PC-9 (cell line): ENCODE data around the gene PLEKHA1. TPM values are rescaled to one million over a fixed set of nuclear protein-coding genes. Genes with fewer than 3 reads are reported as not detected.

Source experiments
- BruUV-seq: library from RNA; stranded (reverse); fragments of 400-500 nt; replicated peaks from 2 replicates; lab custom pipeline; 2021; lab: Mats Ljungman, UMichigan
- CTCF ChIA-PET: fragments of 300-600 bp; sonication (Branson Sonifier 250); formaldehyde crosslinking; loops from one replicate; lab custom pipeline; 2022; ENCODE audit warnings: antibody characterized with exemption; lab: Charles Lee
- POLR2A ChIA-PET: fragments of 300-600 bp; sonication (Branson Sonifier 250); formaldehyde crosslinking; loops from one replicate; lab custom pipeline; 2022; ENCODE audit warnings: antibody characterized with exemption; ENCODE audit not compliant: unreplicated experiment; lab: Charles Lee
- DNase-seq, 2 experiments: peaks; one replicate each; pipeline versions ENCODE4 v3.0.0 to v3.0.0-alpha.2; 2015 to 2022; ENCODE audit warnings: mixed read lengths in 1 of 2
- H2AFZ ChIP-seq: fragments of 200-600 bp; sonication (generic); 2 replicates; pipeline ENCODE4 v1.8.1; 2017; ENCODE audit warnings: antibody characterized with exemption
- H3F3A ChIP-seq: fragments of 200-600 bp; sonication (generic); 2 replicates; pipeline ENCODE4 v1.8.1; 2017; ENCODE audit warnings: antibody characterized with exemption, mild to moderate bottlenecking, low read depth; ENCODE audit not compliant: insufficient read depth
- H3K27ac ChIP-seq: fragments of 200-600 bp; sonication (generic); 2 replicates; pipeline ENCODE4 v1.6.1; 2016; ENCODE audit warnings: mixed run types
- H3K27me3 ChIP-seq: fragments of 200-600 bp; sonication (generic); 2 replicates; pipeline ENCODE4 v1.6.1; 2016; ENCODE audit warnings: low read depth, mixed run types; ENCODE audit not compliant: insufficient read depth
- H3K36me3 ChIP-seq: fragments of 200-600 bp; sonication (generic); 2 replicates; pipeline ENCODE4 v1.6.1; 2016; ENCODE audit warnings: low read depth, mixed run types
- H3K4me1 ChIP-seq: fragments of 200-600 bp; sonication (generic); replicated peaks from 2 replicates; pipeline ENCODE4 v1.6.1; 2016; ENCODE audit warnings: mixed run types; ENCODE audit not compliant: insufficient read depth
- H3K4me2 ChIP-seq: fragments of 200-600 bp; sonication (generic); 2 replicates; pipeline ENCODE4 v1.6.1; 2017; ENCODE audit warnings: mixed run types
- H3K4me3 ChIP-seq: fragments of 200-600 bp; sonication (generic); 2 replicates; pipeline ENCODE4 v1.6.1; 2016; ENCODE audit warnings: mixed run types
- H3K79me2 ChIP-seq: fragments of 200-600 bp; sonication (generic); 2 replicates; pipeline ENCODE4 v1.6.1; 2017; ENCODE audit warnings: low read depth, mixed run types
- H3K9me2 ChIP-seq: fragments of 200-600 bp; sonication (generic); 2 replicates; pipeline ENCODE4 v1.8.1; 2017; ENCODE audit warnings: mild to moderate bottlenecking; ENCODE audit not compliant: insufficient read depth
- H3K9me3 ChIP-seq: fragments of 200-600 bp; sonication (generic); 2 replicates; pipeline ENCODE4 v1.8.1; 2016; ENCODE audit warnings: low read depth; ENCODE audit not compliant: insufficient read depth
- H4K20me1 ChIP-seq: fragments of 200-600 bp; sonication (generic); 2 replicates; pipeline ENCODE4 v1.8.1; 2017; ENCODE audit not compliant: insufficient read depth
- CTCF ChIP-seq: fragments of 200-600 bp; sonication (generic); conservative IDR thresholded peaks from 2 replicates; pipeline ENCODE4 v1.6.1; 2017; ENCODE audit warnings: mixed run types, antibody characterized with exemption, mild to moderate bottlenecking, moderate library complexity
- EZH2 ChIP-seq: fragments of 200-600 bp; sonication (generic); IDR thresholded peaks from 2 replicates; pipeline ENCODE4 v1.8.0; 2017; ENCODE audit warnings: antibody characterized with exemption, low read depth
- intact Hi-C: fragments of 100-400 bp; cut with micrococcal nuclease; formaldehyde crosslinking; loops from one replicate; pipeline ENCODE4 v1.10.0; 2022; ENCODE audit not compliant: unreplicated experiment
- total RNA-seq: library from RNA; stranded (reverse); gene quantifications from 2 replicates; pipeline ENCODE4 v1.2.3, GENCODE V29; 2021

Gene PLEKHA1
- total RNA-seq, 1 experiment from 2014 or later = 33.8 TPM

DNA sequence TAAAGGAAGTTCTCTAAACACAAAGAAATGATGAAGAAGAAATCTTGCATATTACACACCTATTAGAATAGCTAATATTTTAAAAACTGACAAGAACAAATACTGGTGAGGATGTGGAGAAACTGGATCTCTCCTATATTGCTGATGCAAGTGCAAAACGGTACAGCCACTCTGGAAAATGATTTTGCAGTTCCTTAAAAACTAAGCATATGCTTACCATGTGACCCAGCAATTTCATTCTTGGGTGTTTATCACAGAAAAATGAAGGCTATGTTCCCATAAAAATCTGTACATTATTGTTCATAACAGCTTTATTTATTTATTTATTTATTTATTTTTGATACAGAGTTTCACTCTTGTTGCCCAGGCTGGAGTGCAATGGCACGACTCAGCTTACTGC lies 14.9 kb upstream of the PLEKHA1 start:
- no peaks in the 10 kb centered on the region for H4K20me1 ChIP-seq
- H3K9me3 ChIP-seq = no peaks in the 10 kb centered on the region
- no peaks in the 10 kb centered on the region for H3K4me1 ChIP-seq
- H3F3A ChIP-seq = no peaks in the 10 kb centered on the region
- no peaks in the 10 kb centered on the region for H3K9me2 ChIP-seq
- H3K27ac ChIP-seq = no peak overlapping the region
- no peak overlapping the region for H3K4me3 ChIP-seq
- ChIA-PET CTCF (no interaction called here), POLR2A (no interaction called here)
- no peak overlapping the region for H2AFZ ChIP-seq
- no peak overlapping the region for H3K4me2 ChIP-seq
- no TSS peak for BruUV-seq
- H3K79me2 ChIP-seq = no peaks in the 10 kb centered on the region
- TF ChIP-seq EZH2 (no peak), CTCF (no peak)
- H3K36me3 ChIP-seq = no peaks in the 10 kb centered on the region
- H3K27me3 ChIP-seq = no peaks in the 10 kb centered on the region
- no peak for DNase-seq
- intact Hi-C loops = no loop called here

GRCh38 chr10:122361046-122361445 lies 13.5 kb upstream of the PLEKHA1 start:
- no peaks in the 10 kb centered on the region for H3K9me2 ChIP-seq
- CTCF ChIA-PET = no interaction called here
- intact Hi-C loops = no loop called here
- TF ChIP-seq CTCF = no peak
- no peak for TF ChIP-seq EZH2
- H3K27ac ChIP-seq = no peak overlapping the region
- POLR2A ChIA-PET = interaction anchor here (0.5 kb wide), 1 partner anchor 14 kb away, joined by 3 read pairs; the partner anchor contains the start of gene PLEKHA1
- no peaks in the 10 kb centered on the region for H3F3A ChIP-seq
- H4K20me1 ChIP-seq = no peaks in the 10 kb centered on the region
- H3K4me1 ChIP-seq = no peaks in the 10 kb centered on the region
- no peak overlapping the region for H3K4me2 ChIP-seq
- H3K27me3 ChIP-seq = no peaks in the 10 kb centered on the region
- DNase-seq = no peak
- no TSS peak for BruUV-seq
- H3K79me2 ChIP-seq = no peaks in the 10 kb centered on the region
- H3K4me3 ChIP-seq = no peak overlapping the region
- H2AFZ ChIP-seq = no peak overlapping the region
- no peaks in the 10 kb centered on the region for H3K9me3 ChIP-seq
- no peaks in the 10 kb centered on the region for H3K36me3 ChIP-seq

- ChIA-PET POLR2A (no interaction called here), CTCF (no interaction called here)
- H3F3A ChIP-seq = no peaks in the 10 kb centered on the region
- intact Hi-C loops = no loop called here
- H3K27me3 ChIP-seq = no peaks in the 10 kb centered on the region
- H3K4me2 ChIP-seq = no peak overlapping the region
- no peaks in the 10 kb centered on the region for H3K9me3 ChIP-seq
- DNase-seq = no peak
- no peak overlapping the region for H3K4me3 ChIP-seq
- H3K79me2 ChIP-seq = no peaks in the 10 kb centered on the region
- H3K36me3 ChIP-seq = no peaks in the 10 kb centered on the region
- H2AFZ ChIP-seq = no peak overlapping the region
- no peak for TF ChIP-seq EZH2
- TF ChIP-seq CTCF = no peak
- no peaks in the 10 kb centered on the region for H4K20me1 ChIP-seq
- no TSS peak for BruUV-seq
- no peaks in the 10 kb centered on the region for H3K9me2 ChIP-seq
- H3K27ac ChIP-seq = no peak overlapping the region
- no peaks in the 10 kb centered on the region for H3K4me1 ChIP-seq
Observed at GRCh38 chr10:122362031-122362592, 12.4 kb upstream of the PLEKHA1 start.
